CD4-positive, alpha-beta T cell treated with Interleukin-21 for 1 hour (primary cell): ENCODE measurements around the gene DOCK1.

Experiments
- DNase-seq: peaks from one replicate; pipeline ENCODE4 v3.0.0-alpha.2; 2020

The DOCK1 gene

DNA sequence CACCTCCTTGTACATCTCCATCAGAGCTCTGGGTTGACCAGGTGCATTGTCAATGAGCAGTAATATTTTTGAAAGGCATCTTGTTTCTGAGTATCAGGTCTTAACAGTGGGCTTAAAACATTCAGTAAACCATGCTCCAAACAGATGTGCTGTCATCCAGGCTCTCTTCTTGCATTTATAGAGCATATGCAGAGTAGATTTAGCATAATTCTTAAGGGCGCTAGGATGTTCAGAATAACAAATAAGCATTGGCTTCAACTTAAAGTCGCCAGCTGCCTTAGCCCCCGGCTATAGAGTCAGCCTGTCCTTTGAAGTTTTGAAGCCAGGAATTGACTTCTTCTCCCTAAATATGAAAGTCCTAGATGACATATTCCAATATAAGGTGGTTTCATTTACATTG, 421.7 kb downstream of the DOCK1 start:
- no peak for DNase-seq

DNA sequence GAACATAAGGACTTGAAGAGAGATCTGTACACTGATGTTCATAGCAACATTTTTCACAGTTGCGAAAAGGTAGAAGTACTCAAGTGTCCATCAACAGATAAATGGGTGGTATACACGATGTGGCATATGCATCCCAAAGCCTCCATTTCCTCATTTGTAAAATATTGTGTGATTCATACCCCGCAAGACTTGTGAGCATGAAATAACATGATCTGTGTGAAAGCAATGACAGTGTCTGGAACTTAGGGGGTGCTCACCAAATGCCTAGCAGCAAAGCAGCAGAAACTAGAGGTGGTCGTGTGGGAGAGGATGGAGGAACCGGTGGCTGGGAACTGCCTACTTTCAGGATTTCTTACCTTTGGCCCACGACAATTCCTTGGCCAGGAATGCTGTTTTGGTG, 426.5 kb downstream of the DOCK1 start:
- DNase-seq = no peak

DNA sequence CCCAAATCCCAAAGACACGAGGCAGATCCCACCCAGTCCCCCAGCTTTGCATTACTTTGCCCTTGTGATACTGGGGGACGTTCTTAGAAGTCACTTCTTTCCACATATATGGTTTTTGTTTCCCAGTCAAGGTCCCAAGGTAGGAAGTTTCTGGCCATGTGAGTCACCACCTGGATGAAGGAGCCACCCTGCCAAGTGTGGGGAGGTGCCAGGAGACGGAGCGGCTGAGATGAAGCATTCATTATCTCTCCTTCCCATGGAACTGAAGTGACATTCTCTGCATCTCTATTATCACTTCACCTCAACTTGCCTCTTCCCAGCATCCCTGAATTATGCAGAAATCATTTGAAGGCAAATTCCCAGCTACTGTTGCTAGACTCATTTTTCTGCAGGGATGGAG, 427.4 kb downstream of the DOCK1 start:
- no peak for DNase-seq

DNA sequence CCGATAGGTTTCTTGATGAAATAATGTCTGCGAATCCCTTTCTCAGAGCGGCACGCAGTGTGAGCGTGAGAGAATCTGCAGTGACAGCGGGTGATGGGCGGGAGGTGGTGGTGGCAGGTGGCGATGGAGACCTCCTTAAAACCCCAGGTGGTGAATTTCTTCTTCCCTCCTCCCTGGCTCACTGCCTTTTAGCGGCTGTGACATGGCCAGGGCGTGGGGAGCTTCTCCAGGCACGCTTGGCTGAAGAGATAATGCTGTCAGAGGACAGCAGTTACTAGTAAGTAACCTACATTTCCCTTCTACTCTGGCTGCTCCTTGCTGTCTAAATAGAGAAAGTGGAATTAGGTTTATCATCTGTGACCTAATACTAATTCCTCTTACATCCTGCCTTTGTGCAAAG, 432.6 kb downstream of the DOCK1 start:
- no peak for DNase-seq

DNA sequence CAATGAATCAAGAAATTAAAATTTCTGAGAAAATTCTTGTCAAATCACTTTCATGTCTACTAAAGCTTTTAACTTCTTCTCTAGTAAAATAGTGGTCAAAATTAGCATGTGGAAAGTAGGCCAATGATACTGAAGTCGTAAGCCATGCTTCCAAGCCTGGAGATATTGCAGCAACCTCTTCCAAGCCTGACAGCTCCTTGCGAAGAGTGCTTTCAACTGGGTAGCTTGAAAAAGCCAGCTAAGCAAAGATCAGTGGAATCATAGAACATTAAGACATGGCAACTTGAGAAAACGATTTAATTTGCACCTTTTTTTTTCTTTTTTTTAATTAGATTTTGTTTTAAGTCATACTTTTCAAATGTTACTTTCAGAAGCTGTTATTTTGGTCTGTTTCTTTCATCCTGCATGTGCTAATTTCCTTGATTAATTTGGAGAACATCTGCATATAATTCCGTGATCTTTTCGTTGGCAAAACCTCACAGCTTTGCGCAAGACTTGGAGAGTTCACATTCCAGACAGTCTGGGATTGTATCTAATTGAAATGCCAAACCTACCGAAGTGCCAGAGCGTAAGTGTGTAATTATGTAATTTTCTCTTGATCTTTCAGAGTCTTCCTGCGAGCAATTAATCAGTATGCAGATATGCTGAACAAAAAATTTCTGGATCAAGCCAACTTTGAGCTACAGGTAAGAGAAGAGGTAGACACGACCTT, 433.3 kb downstream of the DOCK1 start:
- DNase-seq = no peak

DNA sequence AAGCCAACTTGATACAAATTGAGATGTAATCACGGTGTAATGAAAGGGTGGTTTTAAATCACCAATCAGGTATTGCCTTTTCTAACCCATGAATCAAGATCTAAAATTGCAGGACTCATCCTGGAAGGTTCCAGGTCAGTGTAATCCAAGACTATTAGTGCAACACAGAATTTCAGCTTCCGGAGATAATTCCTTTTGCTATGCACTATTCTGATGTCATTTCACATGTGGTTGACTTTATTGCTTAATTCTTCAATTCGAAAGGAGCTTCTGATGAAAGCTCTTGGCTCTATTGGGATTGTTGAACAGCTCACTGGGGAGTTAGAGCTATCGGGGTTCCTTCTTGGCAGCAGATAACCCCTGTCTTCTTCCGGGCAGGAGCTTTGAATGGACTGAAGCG, 438.6 kb downstream of the DOCK1 start:
- no peak for DNase-seq

DNA sequence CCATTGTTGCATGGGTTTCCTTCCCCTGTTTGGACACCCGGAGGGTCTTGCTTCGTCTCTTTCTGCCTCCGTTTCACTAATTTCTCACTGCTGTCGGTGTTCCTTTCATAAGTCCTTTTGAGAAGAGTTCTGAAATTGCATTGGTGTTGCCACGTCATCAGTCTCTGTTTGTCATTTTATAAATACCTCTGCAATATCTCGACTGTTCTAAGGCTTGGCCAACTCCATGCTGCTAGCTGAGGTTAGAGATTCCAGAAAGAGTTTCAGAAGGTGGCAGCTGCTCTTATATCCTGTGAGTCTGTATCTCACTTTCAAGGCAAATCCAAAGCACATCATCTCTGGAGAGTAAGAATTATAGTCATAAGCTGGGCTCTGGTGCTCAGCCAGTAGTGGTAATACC, 439.1 kb downstream of the DOCK1 start:
- no peak for DNase-seq

DNA sequence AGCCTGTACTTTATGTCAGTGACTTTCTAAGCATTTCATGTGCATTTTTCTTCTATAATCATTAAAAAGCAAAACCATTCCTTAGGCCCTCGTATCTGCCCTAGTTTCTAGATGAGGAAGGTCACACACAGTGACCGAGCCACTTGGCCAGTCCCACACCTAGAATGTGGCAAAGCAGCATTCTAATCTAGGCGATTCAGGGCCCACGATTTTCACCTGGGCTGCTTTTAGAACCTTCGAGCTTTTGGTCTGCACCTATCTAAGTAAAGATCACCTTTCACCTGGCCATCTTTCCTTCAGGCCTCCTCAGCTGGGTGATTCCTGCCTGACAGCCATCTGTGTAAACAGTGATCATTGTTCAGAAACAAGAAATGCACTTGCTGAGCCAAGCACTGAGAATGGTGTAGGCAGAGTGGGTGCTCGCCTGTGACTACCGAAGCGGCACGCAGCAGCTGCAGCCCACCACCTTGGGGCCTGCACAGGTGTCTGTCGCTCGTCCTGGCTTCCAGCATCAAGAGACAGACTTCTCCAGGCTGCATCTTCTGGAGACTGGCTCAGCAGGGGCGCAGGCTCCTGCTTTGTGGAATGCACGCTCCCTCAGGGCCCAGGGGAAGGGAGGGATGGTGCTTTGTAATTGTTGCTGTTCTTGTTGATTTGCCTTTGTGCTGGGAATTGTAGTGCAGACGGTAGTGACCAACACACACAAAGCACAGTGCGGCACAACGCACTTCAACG, 440.2 kb downstream of the DOCK1 start:
- DNase-seq = no peak

DNA sequence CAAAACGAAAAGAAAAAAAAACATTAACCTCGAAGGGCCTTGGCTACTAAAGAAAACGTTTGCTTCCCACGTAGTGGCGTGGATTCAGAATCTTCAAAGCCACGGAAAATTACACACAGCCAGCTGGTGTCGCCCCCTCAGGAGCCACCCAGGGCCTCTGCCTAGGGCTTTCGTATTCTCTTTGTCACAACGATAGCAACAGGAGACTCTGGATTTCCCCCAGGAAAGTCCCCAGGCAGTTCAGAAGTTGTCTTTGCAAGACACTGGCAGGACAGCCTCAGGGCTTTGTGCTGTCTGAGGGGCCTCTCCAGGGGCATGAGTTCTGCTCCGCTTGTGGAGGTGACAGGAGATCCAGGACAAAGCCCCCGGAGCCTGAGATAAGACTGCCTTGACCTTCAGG, 441.4 kb downstream of the DOCK1 start:
- no peak for DNase-seq

DNA sequence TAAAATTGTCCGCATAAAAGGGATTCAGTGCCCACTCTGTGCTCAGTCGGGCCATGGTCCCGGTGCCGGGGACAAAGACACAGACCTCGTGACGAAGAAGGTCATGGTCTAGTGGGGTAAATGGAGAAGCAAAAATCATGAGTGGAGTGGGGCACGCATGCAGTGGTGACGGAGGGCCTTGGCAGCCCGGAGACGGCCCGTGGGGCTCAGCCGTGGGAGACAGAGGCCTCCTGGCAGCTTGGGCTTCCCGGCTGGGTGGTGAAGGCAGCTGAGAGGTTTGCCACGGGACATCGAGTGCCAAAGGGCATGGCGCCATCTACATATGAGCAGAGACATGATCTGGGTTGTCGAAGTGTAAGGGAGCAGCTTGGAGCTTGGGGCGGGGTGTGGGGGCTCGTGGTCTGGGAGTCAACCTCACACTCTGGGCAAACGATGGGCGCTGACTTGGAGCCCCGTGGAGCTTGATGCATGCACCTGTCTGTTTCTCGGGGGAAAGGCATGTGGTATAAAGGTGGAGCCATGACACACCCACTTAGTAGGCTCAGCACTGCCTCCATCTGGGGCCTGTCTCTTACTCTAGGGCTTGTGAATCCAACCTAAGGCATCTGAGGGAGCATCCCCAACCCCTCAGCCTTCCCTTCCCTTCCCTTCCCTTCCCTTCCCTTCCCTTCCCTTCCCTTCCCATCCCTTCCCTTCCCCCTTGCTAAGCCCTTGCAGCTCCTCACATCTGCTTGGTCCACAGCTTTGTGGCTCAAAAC, 442.2 kb downstream of the DOCK1 start:
- no peak for DNase-seq

DNA sequence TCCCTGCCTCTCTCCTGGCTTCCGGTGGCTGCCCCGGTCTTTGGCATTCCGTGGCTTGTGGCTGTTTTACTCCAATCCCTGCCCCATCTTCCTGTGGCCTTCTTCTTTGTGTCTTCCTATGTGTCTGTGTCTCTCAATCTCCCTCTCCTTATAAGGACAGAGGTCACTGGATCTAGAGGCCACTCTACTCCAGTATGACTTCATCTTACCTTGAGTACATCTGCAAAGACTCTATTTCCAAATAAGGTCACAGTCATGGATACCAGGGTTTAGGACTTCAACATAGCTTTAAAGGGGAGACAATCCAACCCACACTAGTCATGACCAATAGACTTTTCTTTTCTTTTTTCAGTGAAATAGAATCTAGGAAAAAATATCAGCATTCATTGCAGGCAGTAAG, 444.5 kb downstream of the DOCK1 start:
- no peak for DNase-seq

DNA sequence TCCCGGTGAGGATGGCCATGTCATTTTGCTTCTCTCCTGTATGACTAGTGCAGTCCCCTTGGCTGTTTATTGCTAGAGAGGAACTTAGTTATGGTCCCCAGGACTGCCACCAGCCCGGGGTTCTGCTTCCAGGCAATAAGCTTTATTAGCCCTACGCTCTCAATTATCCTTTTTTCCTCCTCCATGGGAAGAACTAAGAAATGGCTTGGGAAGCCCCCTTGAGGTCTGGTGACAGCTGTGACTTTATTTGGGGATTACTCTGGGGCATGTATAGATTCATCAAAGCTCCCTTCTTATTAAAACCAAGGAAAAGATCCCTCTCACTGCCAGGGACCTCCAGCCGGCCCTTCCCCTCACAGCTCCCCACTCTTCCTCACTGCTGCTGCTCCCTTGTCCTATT, 446.3 kb downstream of the DOCK1 start:
- DNase-seq = no peak

DNA sequence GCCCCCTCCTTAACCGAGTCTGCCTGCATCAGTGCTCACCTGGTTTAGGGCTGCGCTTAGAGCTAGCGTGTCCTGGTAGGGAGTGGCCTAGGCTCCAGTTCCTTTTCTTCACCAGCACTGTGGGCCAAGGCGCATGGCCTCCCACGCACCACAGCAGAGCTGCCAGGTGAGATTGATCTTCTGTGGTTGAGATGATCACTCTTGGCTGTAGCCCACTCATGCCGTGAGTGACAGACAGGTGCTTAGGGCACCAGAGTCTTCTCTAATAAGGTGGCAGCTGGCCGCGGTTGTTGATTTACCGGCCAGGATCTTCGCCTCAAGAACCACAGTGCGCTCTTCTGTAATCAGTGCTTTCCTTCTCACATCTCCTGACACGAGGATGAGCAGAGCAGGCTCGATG, 448.3 kb downstream of the DOCK1 start:
- DNase-seq = no peak

DNA sequence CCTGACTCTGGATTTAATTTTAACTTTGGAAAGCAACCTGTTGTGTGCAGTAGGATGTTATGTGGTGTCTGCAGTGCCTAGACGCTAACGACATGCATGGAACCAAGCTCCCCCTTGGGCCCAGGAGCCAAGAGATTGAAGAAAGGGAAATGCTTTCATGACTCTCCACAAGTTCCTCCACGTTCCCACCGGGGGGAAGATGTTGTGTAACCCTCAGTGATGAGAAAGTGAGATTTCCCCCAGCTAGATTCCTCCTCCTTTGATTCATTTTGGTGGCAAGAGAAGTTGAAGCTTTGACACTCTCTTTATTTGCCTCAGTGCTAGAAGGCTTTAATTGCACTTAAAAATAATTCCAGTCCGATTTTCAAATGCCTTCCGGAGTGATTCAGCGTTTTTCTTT, 449.0 kb downstream of the DOCK1 start:
- no peak for DNase-seq

DNA sequence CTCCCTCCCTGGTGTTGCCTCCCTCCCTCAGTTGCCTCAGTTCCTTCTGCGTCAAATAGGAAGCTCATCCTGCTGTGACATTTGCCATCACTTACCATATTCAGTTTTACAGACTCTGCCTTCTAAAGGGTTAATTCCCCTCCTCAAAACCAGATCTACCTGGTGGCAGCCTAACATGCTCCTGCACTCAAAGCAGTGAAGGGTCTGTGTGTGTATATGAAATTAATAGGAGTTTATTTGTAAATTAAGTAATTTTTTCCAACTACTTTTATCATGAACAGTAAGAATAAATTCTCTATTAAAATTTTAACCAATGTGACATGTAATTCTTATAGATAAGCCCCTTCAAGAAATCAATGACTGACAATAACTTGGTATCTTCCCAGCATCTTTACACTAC, 449.8 kb downstream of the DOCK1 start:
- DNase-seq = no peak

DNA sequence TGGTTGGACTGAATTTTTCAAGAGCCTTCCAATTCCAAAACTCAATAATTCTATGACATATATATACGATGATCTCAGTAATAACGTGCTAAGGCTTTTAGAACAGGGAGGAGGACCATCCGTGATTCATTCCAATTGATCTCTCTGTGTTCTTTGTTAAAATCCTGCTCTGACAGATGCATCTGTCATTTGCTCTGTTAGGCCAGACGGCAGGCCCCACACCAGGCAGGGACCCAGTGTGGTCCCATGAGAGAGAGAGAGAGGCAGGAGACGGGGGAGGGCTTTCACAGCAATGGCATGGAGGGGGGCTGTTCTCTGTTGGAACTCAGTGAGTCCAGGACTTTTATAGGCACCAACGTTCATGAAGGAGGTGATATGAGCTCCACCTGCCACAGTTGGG, 451.1 kb downstream of the DOCK1 start:
- DNase-seq = no peak

DNA sequence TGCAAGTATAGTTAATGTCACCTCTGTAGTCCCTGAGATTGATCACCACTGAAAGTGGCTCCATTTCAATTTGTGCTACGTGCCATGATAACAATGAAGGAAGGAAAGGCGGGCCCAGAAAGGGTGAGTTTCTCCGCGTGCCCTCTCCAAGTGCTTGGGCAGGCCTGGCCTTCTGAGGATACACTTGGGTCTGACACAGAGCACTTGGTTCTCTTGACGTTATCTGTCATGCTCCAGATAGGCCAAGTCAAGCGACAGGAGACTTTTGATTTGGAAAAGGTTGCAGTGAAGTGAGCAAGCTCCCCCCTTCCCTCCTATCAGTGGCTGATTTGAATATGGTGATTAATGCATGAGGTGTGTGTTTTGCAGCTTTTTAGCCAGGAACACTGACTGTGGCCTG, 452.0 kb downstream of the DOCK1 start:
- DNase-seq = no peak

DNA sequence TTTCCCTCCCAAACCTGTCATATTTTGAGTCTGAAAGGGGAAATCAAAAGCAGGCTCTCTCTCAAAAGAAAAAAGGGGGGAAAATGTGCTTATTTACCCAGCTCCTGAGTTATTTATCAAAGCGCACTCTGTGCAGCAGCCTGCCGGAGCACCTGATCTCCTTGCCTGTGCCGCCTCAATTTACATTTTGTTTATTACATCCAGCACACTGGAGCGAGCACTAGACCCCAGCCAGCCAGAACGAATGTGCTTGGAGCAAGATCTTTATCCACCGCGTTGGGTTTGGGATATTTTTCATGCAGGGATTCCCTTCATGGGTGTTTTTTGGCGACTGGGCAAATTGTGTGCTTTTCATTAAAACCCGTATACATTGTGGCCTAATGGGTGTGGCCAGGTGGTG, 453.1 kb downstream of the DOCK1 start:
- DNase-seq = no peak

DNA sequence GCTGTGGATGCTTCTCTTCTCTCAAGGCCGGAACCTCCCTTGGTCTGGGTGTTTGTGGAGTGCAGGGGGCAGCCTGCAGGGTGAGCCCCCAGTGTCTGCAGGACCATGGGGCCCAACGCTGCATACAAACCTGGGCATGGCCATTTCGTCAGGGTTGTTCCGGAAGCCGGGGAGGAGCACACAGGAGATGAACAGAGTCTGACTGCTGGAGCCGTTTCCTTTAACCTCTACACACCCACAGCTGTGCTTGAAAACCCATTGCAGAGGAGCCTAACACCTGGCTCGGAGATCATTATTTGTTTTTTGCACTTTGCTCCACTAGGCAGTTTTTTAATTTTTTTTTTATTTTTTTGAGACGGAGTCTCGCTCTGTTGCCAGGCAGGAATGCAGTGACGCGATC, 458.8 kb downstream of the DOCK1 start:
- DNase-seq = no peak

DNA sequence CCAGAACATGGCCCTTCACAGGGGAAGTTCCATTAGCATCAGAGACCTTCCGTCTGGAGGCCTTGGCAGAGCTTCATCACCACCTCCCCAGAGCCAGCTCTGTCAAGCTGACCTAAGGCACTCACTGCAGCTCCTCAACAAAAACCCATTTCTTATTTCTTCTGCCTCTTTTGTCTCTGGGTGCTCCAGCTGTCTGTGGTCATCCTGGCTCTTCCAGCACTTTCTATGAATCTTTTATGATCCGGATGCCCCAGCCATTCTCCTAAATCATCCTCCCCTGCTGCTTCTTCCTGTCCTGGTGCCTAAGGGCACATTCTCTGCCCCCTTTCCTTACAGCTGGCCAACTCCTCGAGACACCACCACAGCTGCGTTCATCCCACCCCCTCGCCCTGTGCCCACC, 462.9 kb downstream of the DOCK1 start:
- DNase-seq = no peak

DNA sequence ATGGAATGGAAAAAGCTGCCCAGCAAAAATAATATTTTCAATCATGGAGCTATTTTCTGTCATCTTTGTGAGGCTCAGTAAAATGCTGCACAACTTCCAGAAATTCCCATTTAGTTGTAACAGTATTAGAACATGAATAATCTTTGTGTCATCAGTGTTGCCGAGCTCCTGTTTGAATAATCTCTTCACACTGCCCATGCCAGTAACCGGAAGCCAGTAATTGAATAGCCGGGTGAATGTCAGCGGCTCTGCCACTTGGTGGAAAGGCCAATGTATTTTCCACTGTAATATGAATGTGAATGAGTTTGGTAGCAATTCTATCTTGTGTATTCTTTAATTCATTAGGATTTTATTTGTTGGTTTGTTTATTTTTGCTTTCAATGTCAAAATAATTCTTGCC, 463.7 kb downstream of the DOCK1 start:
- DNase-seq = no peak

DNA sequence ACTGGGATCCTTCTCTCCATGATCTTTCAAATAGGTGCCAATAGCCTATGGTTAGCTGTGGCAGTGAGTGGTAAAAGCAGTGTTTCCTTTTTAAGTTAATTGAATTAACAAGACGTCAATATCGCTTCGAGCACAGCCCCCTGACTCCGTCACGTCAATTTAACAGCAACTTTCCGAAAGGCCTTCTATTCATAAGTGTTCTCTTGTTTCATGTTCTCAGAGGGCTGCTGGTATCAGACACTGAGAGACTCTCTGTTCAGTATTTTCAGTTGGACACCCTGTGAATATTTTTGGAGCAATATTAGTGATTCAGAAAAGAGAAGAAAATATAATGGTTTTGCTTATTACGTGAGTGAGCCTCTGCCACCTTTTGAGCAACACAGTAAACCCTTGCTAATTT, 465.4 kb downstream of the DOCK1 start:
- DNase-seq = no peak

DNA sequence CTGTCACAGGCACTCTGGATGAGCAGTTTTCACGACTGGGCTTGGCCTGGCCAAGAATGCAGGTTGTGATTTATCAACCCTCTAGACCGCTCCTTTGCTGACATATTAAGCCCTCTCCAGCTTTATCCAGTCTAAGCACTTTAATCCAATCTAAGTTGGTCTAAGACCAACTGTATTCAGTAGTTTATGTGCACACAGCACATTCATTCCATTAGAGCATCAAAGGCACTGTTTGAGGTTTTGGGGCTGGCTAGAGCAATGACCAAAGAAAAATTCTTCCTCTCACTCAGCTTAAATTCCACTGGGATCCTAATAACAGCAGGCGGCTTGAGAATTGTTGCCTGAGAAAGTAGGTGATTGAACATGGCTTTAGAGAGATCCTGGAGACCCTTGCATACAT, 467.1 kb downstream of the DOCK1 start:
- no peak for DNase-seq

DNA sequence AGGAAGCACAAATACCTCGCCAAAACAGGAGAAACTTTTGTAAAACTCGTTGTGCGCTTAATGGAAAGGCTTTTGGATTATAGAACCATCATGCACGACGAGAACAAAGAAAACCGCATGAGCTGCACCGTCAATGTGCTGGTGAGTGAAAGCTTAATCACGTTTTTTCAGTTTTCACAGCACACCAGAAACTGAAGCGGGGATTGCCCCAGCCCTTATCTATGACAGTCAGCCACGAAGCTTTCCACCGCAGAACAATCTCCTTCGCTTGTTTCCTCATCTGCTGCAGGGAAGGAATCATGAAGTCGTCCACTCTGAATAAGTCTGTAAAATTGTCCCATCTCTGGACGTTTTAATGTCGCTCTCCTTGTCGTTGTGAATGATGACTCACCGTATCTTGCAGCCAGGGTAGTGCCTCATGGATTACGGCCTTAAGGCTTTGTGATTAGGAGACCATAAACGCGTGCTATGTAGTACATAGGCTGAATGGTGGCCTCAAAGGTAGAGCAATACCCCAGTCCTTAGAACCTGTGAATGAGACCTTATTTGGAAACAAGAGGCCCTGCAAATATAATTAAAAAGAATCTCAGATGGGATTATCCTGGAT, 468.9 kb downstream of the DOCK1 start:
- DNase-seq = no peak
